Measurements from ENCODE around the gene KLRC3.
"Not testable (repeated sequence)": the region's sequence is repeated elsewhere in the genome, so short reads cannot be mapped to it uniquely, and the experiment has no call there.

KLRC3 gene

GRCh38 chr12:10420334-10420733 is at the start of gene KLRC3:
Gene KLRC3, minus strand, starts transcription at chr12:10420595. Its CDS starts 45 bp downstream, at chr12:10420550.
- not testable (repeated sequence) for DNase-seq (ENCODE audit: low read depth)

GRCh38 chr12:10469701-10470100 is 49.3 kb upstream of the KLRC3 start:
- no peak for DNase-seq (ENCODE audit: low read depth)

DNA sequence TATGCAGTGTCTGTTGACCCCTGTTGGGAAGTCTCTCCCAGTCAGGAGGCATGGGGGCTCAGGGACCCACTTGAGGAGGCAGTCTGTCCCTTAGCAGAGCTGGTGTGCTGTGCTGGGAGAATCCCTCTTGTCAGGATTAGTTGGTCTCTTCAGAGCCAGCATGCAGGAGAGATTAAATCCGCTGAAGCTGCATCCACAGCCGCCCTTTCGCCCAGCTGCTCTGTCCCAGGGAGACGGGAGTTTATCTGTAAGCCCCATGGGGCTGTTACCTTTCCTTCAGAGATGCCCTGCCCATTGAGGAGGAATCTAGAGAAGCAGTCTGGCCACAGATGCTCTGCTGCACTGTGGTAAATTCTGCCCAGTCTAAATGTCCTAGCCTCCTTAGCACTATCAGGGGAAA is 45.9 kb upstream of the KLRC3 start:
- DNase-seq (ENCODE audit: low read depth), result no peak

DNA sequence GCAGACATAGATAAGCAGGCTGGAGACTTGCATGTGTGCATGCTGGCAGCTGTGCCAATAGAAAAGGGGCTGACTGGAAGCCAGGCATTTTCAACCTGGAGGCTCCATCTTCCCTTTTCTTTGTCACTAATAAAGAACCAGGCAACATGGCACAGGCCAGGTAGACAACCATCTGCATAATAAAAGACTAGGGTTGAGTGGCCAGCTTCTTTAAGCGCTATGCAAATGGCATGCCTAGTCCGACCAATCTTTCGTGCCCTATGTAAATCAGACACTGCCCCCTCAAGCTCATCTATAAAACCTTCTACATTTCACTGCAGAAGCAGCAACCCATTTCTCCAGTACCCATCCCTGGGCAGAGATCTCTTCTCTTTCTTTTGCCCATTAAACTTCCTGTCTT is 37.4 kb upstream of the KLRC3 start:
- DNase-seq (ENCODE audit: low read depth), result no peak

- no peak for DNase-seq (ENCODE audit: low read depth)
Measured at GRCh38 chr12:10456856-10457255, 36.5 kb upstream of the KLRC3 start.

DNA sequence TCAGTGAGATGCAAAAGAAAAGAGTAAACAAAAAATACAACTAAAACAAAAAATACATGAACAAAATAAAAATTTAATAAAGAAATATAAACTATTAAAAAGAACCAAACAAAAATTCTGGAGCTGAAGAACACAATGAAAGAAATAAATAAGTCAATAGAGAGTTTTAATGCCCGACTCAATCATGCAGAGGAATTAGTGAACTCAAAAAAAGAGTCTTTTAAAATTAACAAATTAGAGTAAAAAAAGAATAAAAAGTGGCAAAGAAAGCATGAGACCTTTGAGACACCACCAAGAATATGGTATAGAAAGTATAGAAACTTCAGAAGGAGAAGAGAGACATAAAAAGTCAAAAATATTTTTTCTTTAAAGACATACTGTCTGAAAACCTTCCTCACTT is 35.4 kb upstream of the KLRC3 start:
- no peak for DNase-seq (ENCODE audit: low read depth)

DNA sequence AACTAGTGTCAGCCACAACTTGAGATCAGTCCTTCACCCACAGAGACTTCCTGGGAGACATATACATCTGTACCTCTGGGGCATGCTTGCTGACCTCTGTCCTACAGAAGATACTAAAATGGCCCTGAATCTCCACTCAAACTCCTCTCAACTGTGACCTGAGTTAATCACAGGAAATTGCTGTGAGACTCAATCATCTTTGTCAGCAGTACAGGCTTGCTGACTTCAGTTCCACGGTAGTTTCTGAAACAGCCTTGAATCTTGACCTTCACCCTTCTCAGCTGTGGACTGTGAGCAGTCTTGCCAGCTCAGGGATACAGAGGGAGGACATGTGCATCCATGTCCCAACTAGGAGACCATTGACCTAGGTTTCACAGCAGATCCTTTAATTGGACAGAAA is 34.1 kb upstream of the KLRC3 start:
- DNase-seq (ENCODE audit: low read depth), result no peak

- DNase-seq (ENCODE audit: low read depth), result no peak
Measured at GRCh38 chr12:10453156-10453555, 32.8 kb upstream of the KLRC3 start, which contains the start of gene KLRC1. Gene KLRC1, minus strand, starts transcription at chr12:10453377. Its CDS starts 2,221 bp downstream, at chr12:10451156.

DNA sequence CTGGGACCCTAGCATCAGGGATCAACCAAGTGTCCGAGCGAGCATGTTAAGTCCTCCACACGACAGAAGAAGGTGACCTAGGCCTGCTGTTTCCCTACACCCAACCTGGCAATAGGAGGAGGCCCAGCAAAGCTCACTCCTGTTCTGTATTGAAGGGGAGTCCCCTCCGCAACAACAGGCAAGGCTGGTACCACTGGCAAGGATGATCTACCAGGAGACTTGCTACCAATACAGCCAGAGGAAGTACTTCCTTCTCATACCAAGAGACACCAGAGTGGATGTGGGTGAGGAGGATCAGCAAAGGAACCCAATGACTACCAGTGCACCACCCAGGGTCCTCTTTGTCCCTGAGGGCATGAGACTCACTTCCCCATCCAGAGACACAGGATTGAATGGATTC is 27.8 kb upstream of the KLRC3 start:
- DNase-seq (ENCODE audit: low read depth), result no peak

DNA sequence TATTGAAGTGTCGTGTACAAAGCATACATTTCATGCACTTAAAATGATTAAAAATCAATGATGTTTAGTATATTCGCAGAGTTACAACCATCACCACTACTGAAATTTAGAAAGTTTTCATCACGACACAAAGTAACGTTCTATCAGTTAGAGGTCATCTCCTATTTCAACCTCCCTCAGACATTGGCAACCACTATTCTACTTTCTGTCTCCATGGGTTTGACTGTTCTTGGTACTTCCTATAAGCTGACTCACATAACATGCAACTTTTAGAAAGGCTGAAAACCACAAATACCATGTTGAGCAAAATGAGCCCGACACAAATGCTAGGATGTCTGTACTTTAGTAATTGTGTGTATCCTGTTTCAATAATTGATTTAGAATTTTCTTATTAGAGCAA is 25.7 kb upstream of the KLRC3 start:
- DNase-seq (ENCODE audit: low read depth), result not testable (repeated sequence)

DNA sequence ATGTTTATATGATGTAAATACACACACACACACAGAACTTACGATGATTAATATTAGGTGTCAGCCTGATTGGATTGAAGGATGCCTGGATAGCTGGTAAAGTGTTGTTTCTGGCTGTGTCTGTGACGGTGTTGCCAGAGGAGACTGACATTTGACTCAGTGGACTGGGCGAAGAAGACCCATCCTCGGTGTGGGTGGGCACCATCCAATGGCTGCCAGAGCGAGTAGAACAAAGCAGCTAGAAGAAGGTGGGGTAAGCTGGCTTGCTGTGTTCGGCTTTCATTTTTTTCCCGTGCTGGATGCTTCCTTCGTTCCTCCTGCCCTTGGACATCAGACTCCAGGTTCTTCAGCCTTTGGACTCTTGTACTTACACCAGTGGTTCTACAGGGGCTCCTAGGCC is 20.7 kb upstream of the KLRC3 start:
- not testable (repeated sequence) for DNase-seq (ENCODE audit: low read depth)

- not testable (repeated sequence) for DNase-seq (ENCODE audit: low read depth)
Measured at GRCh38 chr12:10439608-10440274, 19.3 kb upstream of the KLRC3 start.

- DNase-seq (ENCODE audit: low read depth), result not testable (repeated sequence)
Measured at GRCh38 chr12:10437601-10438000, 17.2 kb upstream of the KLRC3 start.

DNA sequence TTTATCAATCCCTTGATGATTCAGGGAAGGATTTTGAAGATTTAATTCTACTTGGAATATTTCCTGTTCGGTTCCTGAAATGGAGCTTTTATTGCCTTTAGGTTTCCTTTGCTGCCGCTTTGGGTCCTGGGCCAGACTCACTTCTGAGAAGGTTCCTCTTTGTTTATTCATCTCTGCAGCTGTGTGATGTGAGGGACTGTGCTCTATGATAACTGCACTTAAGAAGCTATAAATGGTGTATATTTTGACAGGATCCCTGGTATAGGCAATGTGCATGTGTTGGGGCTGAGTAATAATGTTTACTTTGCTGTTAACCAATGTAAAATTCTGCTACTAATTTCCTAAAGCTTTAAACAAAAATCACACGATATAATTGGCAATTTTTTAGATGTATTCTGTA is 15.4 kb upstream of the KLRC3 start, which contains the start of gene KLRC2:
KLRC2 (minus strand) TSS at position 195 of the 400 bp plus-strand sequence; CDS start at position 171, 24 bp downstream.
- not testable (repeated sequence) for DNase-seq (ENCODE audit: low read depth)

DNA sequence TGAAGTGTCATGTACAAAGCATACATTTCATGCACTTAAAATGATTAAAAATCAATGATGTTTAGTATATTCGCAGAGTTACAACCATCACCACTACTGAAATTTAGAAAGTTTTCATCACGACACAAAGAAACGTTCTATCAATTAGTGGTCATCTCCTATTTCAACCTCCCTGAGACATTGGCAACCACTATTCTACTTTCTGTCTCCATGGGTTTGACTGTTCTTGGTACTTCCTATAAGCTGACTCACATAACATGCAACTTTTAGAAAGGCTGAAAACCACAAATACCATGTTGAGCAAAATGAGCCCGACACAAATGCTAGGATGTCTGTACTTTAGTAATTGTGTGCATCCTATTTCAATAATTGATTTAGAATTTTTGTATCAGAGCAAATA is 10.2 kb upstream of the KLRC3 start:
- not testable (repeated sequence) for DNase-seq (ENCODE audit: low read depth)

GRCh38 chr12:10425938-10426337 is 5.5 kb upstream of the KLRC3 start:
- not testable (repeated sequence) for DNase-seq (ENCODE audit: low read depth)

DNA sequence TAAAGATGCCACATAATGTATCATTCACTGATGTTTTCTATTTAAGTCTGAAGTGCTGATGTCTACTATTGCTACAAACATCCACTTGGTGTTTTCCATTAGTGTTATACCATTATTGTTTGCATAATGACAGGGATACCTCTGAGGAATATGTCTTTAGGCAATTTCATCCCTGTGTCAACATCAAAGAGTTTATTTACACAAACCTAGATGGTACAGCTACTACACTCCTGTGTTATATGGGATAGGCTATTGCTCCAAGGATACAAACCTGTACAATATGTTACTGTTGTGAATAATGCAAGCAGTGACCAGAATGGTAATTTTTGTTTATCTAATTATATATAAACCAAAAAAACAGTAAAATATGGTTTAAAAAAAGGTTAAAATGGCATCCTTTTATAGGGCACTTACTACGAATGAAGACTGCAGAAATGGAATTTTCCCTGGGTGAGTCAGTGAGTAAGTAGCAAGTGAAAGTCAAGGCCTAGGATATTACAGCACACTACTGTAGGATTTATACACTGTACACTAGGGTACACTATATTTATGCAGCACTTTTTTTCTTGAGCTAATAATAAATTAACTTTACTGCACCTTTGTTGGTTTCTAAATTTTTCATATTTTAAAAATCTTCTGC is 4.0 kb upstream of the KLRC3 start:
- DNase-seq (ENCODE audit: low read depth), result not testable (repeated sequence)

- not testable (repeated sequence) for DNase-seq (ENCODE audit: low read depth)
Measured at GRCh38 chr12:10422159-10422558, 1.8 kb upstream of the KLRC3 start.

- DNase-seq (ENCODE audit: low read depth), result no peak
Measured at GRCh38 chr12:10409392-10409791, 11.0 kb downstream of the KLRC3 start, which contains the start of gene KLRC4. Gene KLRC4, minus strand, starts transcription at chr12:10409757. Its CDS starts 182 bp downstream, at chr12:10409575.

- DNase-seq (ENCODE audit: low read depth), result no peak
Measured at GRCh38 chr12:10408842-10409241, 11.6 kb downstream of the KLRC3 start.

GRCh38 chr12:10406725-10407124 is 13.7 kb downstream of the KLRC3 start:
- no peak for DNase-seq (ENCODE audit: low read depth)

DNA sequence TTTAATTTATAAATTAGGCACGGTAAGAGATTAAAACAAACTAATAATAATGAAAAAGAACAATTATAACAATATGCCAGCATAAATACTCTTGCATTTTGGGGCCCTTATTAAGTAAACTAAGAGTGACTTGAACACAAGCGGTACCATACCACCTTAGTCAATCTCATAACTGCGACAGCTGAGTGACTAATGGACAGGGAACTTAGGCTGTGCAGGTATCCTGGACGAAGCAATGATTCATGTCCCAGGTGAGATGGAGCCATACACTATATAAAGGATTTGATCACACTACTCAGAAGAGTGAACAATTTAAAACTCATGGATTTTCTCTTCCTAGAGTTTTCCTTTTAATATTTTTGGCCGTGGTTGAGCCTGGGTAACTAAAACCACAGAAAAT is 15.1 kb downstream of the KLRC3 start:
- no peak for DNase-seq (ENCODE audit: low read depth)

DNA sequence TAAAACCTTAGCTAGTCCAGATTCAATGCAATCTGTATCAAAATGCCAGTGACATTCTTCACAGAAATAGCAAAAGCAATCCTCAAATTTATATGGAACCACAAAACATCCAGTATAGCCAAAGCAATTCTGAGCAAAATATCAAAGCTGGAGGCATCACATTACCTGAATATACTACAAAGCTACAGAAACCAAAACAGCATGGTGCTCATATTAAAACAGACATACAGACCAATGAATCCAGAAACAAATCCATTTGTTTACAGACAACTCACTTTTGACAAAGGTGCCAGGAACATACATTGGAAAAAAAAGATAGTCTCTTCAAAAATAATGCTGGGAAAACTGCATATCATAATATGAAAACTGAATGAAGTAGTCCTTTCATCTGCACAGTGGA is 15.6 kb downstream of the KLRC3 start:
- DNase-seq (ENCODE audit: low read depth), result no peak

Data from GM04503 (cell line).